CD8-positive, alpha-beta memory T cell (primary cell): ENCODE data around the gene NFASC. TPM values are rescaled to one million over a fixed set of nuclear protein-coding genes. Genes with fewer than 3 reads are reported as not detected.

ENCODE experiments used
- CTCF ChIA-PET: fragments of 350-600 bp; sonication (Branson Sonifier 250); formaldehyde crosslinking; loops from one replicate; lab custom pipeline; 2021; ENCODE audit warnings: antibody characterized with exemption; lab: Charles Lee
- POLR2A ChIA-PET: fragments of 350-600 bp; sonication (Branson Sonifier 250); formaldehyde crosslinking; loops from one replicate; lab custom pipeline; 2021; ENCODE audit warnings: antibody characterized with exemption; lab: Charles Lee
- DNase-seq, 5 donors: peaks; one replicate each; pipeline versions ENCODE4 v3.0.0 to v3.0.0-alpha.2; 2020 to 2022; ENCODE audit warnings: mixed read lengths in 1 of 5
- H3K27ac ChIP-seq: one replicate; pipeline ENCODE4 v1.7.0; 2013; ENCODE audit warnings: low read depth, mild to moderate bottlenecking, low read length, moderate library complexity
- H3K27me3 ChIP-seq: 2 replicates; pipeline ENCODE4 v1.7.0; 2013; ENCODE audit warnings: low read length, mild to moderate bottlenecking; ENCODE audit not compliant: insufficient read depth, poor library complexity, severe bottlenecking
- H3K36me3 ChIP-seq: 2 replicates; pipeline ENCODE4 v1.7.0; 2013; ENCODE audit warnings: mild to moderate bottlenecking, low read length, moderate library complexity; ENCODE audit not compliant: insufficient read depth
- H3K4me1 ChIP-seq: 2 replicates; pipeline ENCODE4 v1.7.0; 2013; ENCODE audit warnings: mild to moderate bottlenecking, low read length, moderate library complexity; ENCODE audit not compliant: insufficient read depth
- H3K4me3 ChIP-seq: 2 replicates; pipeline ENCODE4 v1.7.0; 2013; ENCODE audit warnings: mild to moderate bottlenecking, low read length
- H3K9me3 ChIP-seq: 2 replicates; pipeline ENCODE4 v1.7.0; 2013; ENCODE audit warnings: mild to moderate bottlenecking, low read length
- H3K27ac Mint-ChIP-seq, 8 donors: one replicate each; pipeline ENCODE4 v1.8.0; 2020 to 2021; ENCODE audit warnings: mixed read lengths in 8 of 8, mild to moderate bottlenecking in 6 of 8, inconsistent platforms in 3 of 8, moderate library complexity in 3 of 8
- H3K27me3 Mint-ChIP-seq, 2 donors: one replicate each; pipeline ENCODE4 v1.8.0; 2020 to 2021; ENCODE audit warnings: mixed read lengths in 2 of 2, mild to moderate bottlenecking in 1 of 2, moderate library complexity in 1 of 2
- H3K36me3 Mint-ChIP-seq, 3 donors: one replicate each; pipeline ENCODE4 v1.8.0; 2020 to 2021; ENCODE audit warnings: mixed read lengths in 3 of 3, inconsistent platforms in 1 of 3, mild to moderate bottlenecking in 1 of 3
- H3K4me1 Mint-ChIP-seq, 3 donors: one replicate each; pipeline ENCODE4 v1.8.0; 2020 to 2021; ENCODE audit warnings: mixed read lengths in 3 of 3, inconsistent platforms in 1 of 3, mild to moderate bottlenecking in 1 of 3
- H3K4me3 Mint-ChIP-seq, 7 donors: one replicate each; pipeline ENCODE4 v1.8.0; 2020 to 2021; ENCODE audit warnings: mixed read lengths in 7 of 7, mild to moderate bottlenecking in 6 of 7, moderate library complexity in 4 of 7, inconsistent platforms in 2 of 7
- H3K9me3 Mint-ChIP-seq, 5 donors: one replicate each; pipeline ENCODE4 v1.8.0; 2020 to 2022; ENCODE audit warnings: mixed read lengths in 5 of 5, mild to moderate bottlenecking in 3 of 5, moderate library complexity in 2 of 5, inconsistent platforms in 1 of 5
- polyA plus RNA-seq: library from polyadenylated mRNA; unstranded; fragments of 300-500 nt; fragmentation: Illumina TruSeq; gene quantifications from one replicate; pipeline ENCODE4 v1.2.3, GENCODE V29; 2021
- total RNA-seq, 2 experiments: library from RNA; stranded (reverse); gene quantifications; one replicate each; pipeline ENCODE4 v1.2.3, GENCODE V29; 2021

NFASC gene
- total and polyA plus RNA-seq, 3 experiments from 2014 or later: 0.11 to 0.16 TPM; not detected in 1

DNA sequence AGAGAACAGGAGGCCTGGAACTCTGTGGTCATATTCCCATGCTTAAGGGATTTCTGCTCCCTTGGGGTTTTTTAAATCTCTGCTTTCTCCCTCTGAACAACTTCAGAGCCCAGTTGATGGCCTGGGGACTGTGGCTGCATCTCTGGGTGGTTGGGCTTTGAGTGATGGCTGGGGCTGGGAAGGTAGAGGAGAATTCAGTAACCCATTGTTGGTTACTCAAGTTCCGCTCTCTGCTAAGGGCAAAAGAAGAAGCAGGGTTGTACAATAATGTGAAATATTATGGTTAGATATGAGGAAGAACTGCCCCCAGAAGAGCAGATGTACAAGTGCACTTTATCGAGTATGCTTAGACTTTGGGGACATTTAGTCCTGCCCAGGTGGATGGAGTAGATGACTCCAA lies 100.3 kb downstream of the NFASC start:
- Mint-ChIP-seq H3K4me3 (no peak overlapping the region), H3K27ac (no peak overlapping the region), H3K27me3 (peaks cover 7 to 54% of the 10 kb centered on the region in 2 donors), H3K9me3 (no peaks in the 10 kb centered on the region), H3K36me3 (no peaks in the 10 kb centered on the region), H3K4me1 (no peaks in the 10 kb centered on the region)
- no peaks in the 10 kb centered on the region for H3K36me3 ChIP-seq
- no peaks in the 10 kb centered on the region for H3K4me1 ChIP-seq
- CTCF ChIA-PET: no interaction called here
- DNase-seq: no peak
- no peaks in the 10 kb centered on the region for H3K9me3 ChIP-seq
- H3K4me3 ChIP-seq: no peak overlapping the region
- H3K27ac ChIP-seq: no peak overlapping the region
- POLR2A ChIA-PET: no interaction called here
- no peaks in the 10 kb centered on the region for H3K27me3 ChIP-seq

DNA sequence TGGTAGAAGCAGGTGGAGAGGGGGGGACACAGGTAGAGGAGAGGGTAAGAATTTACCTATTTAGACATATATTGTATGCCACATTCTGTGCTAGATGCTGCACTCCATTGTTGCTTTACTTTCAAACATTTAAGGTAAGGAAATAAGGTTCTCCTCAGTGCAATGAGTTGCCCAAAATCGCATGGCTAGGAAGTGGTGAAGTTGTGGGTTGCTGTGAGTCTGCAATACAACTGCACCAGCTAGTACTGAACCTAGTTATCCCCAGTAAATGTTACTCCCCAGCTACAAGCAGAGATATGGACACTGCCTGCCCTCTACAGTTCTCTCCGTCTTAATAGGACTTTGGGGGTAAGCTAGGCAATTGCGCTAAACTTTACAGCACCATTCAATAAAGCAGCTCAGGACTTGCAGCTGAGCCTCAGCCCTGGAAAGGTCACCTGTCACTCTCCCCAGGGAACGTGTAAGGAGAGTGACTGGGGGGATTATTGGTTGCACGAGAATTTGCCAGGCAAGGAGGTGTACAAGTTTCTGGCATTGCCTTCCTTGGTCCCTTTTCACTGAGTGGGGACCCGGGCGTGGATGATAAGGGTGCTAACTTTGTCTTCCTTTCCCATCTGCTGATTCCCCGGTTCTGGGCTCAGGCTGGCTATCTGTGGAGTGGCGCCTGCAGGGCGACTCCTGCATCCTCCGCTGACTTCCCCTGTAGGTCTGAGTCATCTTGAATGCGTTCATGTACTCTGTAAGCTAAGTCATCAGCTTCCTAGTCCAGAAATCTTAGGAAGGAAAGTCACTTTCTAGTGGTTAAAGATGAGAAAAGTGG lies 101.1 kb downstream of the NFASC start:
- no peaks in the 10 kb centered on the region for H3K9me3 Mint-ChIP-seq
- no peak for DNase-seq
- H3K27me3 Mint-ChIP-seq: peaks cover 6 to 61% of the 10 kb centered on the region in 2 donors
- CTCF ChIA-PET: interaction anchor here (0.9 kb wide), 1 partner anchor 283 kb away, joined by 3 read pairs; no protein-coding TSS in a partner anchor
- Histone ChIP-seq H3K27ac (no peak overlapping the region), H3K36me3 (no peaks in the 10 kb centered on the region), H3K27me3 (no peaks in the 10 kb centered on the region), H3K9me3 (no peaks in the 10 kb centered on the region), H3K4me1 (no peaks in the 10 kb centered on the region), H3K4me3 (no peak overlapping the region)
- H3K4me3 Mint-ChIP-seq: no peak overlapping the region
- POLR2A ChIA-PET: interaction anchor here (0.5 kb wide), 1 partner anchor 425 kb away, joined by 3 read pairs; no protein-coding TSS in a partner anchor
- H3K36me3 Mint-ChIP-seq: no peaks in the 10 kb centered on the region
- no peaks in the 10 kb centered on the region for H3K4me1 Mint-ChIP-seq
- no peak overlapping the region for H3K27ac Mint-ChIP-seq

DNA sequence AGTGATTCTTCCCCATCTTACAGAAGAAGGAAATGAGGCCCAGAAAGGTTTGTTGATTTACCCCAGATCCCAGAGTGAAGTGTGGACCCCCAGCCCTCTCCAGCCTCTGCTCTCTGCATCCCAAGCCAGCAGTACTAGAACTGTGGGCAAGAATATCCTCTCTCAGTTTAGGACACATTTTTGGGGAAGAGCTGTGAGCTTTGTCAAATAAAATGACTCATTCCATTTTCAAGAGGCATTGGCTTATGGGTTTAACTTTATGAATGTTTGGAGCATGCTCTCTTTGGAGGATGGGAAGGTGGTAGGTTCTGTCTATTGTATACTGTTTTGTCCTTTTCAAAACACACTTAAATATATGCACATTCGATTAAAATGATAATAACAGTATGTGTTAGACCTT lies 101.8 kb downstream of the NFASC start:
- ChIA-PET POLR2A (no interaction called here), CTCF (interaction anchor here (0.9 kb wide), 1 partner anchor 283 kb away, joined by 3 read pairs; no protein-coding TSS in a partner anchor)
- H3K27ac Mint-ChIP-seq: no peak overlapping the region

DNA sequence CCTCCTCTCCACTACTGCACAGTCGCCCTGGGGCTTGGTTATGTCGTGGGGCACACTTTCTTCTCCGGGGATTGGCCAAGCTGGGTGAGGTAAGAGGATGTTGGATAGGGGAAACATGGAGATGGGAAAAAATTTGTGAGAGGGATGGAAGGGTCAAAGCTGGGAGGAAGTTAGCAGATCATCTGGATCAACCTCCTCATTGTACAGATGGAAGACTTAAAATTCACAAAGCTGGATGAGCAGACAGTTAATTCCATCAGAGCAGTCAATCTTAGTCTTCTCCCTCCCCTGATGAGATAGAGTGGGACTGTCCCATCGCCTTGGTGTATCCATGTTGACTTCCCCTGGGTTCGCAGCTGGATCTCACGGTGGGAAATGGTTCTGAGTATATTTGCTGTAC lies 102.8 kb downstream of the NFASC start:
- H3K4me1 Mint-ChIP-seq: no peaks in the 10 kb centered on the region
- H3K27ac ChIP-seq: no peak overlapping the region
- no peak overlapping the region for H3K4me3 Mint-ChIP-seq
- H3K27me3 Mint-ChIP-seq: peaks cover 9 to 58% of the 10 kb centered on the region in 2 donors
- no peak overlapping the region for H3K4me3 ChIP-seq
- DNase-seq: no peak
- H3K27me3 ChIP-seq: no peaks in the 10 kb centered on the region
- H3K4me1 ChIP-seq: no peaks in the 10 kb centered on the region
- ChIA-PET CTCF (interaction anchor here (0.8 to 4.9 kb wide), 4 partner anchors 11 to 283 kb away, joined by 3 to 30 read pairs (median 4); no protein-coding TSS in a partner anchor), POLR2A (no interaction called here)
- no peaks in the 10 kb centered on the region for H3K9me3 ChIP-seq
- H3K27ac Mint-ChIP-seq: peak overlapping the region in 1 of 8 donors; percentile 59
- no peaks in the 10 kb centered on the region for H3K36me3 Mint-ChIP-seq
- no peaks in the 10 kb centered on the region for H3K9me3 Mint-ChIP-seq
- no peaks in the 10 kb centered on the region for H3K36me3 ChIP-seq

More for the DNA sequence above, 101.8 kb downstream of the NFASC start:
- Histone ChIP-seq H3K36me3 (no peaks in the 10 kb centered on the region), H3K4me1 (no peaks in the 10 kb centered on the region), H3K27ac (no peak overlapping the region), H3K4me3 (no peak overlapping the region), H3K9me3 (no peaks in the 10 kb centered on the region), H3K27me3 (no peaks in the 10 kb centered on the region)
- H3K4me1 Mint-ChIP-seq: no peaks in the 10 kb centered on the region
- DNase-seq: no peak
- H3K27me3 Mint-ChIP-seq: peaks cover 8 to 60% of the 10 kb centered on the region in 2 donors
- no peaks in the 10 kb centered on the region for H3K9me3 Mint-ChIP-seq
- H3K4me3 Mint-ChIP-seq: no peak overlapping the region
- H3K36me3 Mint-ChIP-seq: no peaks in the 10 kb centered on the region

DNA sequence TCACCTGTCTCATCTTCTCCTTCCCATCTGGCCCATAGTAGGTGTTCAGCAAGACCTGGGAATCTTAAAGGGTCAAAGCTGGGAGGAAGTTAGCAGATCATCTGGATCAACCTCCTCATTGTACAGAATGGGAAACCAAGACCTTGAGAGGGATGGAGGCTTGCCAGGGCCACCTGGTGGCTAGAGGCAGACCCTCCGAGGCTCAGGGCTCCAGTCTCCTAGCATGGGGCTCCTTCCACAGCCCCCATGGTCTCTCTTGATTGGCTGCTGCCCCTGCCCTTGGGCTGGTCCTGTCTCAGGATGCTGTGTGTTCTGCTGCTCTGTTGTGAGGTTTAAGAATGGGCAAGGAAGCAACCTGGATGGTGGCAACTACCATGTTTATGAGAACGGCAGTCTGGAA lies 103.7 kb downstream of the NFASC start:
- no peaks in the 10 kb centered on the region for H3K4me1 ChIP-seq
- H3K9me3 ChIP-seq: no peaks in the 10 kb centered on the region
- no peak overlapping the region for H3K4me3 Mint-ChIP-seq
- H3K27me3 Mint-ChIP-seq: peaks cover 5 to 54% of the 10 kb centered on the region in 2 donors
- no peak overlapping the region for H3K27ac Mint-ChIP-seq
- H3K4me1 Mint-ChIP-seq: no peaks in the 10 kb centered on the region
- H3K36me3 ChIP-seq: no peaks in the 10 kb centered on the region
- POLR2A ChIA-PET: no interaction called here
- no peaks in the 10 kb centered on the region for H3K27me3 ChIP-seq
- no peak overlapping the region for H3K4me3 ChIP-seq
- DNase-seq: no peak
- no peaks in the 10 kb centered on the region for H3K36me3 Mint-ChIP-seq
- no peaks in the 10 kb centered on the region for H3K9me3 Mint-ChIP-seq
- CTCF ChIA-PET: interaction anchor here (1.0 to 4.9 kb wide), 3 partner anchors 12 to 282 kb away, joined by 3 to 30 read pairs (median 5); no protein-coding TSS in a partner anchor
- no peak overlapping the region for H3K27ac ChIP-seq

DNA sequence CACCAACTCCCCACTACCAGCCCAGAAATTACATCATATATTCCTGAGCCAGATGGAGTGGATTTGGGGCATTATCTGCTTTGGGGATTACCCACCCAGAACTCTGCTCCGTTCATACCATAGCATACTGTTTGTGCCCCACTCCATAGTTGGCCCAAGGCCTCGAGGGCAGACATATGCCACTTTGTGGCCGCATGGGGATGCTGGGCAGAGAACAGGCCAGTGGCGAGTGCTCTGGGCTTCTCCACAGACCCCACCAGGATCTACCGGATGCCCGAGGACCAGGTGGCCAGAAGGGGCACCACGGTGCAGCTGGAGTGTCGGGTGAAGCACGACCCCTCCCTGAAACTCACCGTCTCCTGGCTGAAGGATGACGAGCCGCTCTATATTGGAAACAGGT lies 104.4 kb downstream of the NFASC start:
- Mint-ChIP-seq H3K4me1 (no peaks in the 10 kb centered on the region), H3K27ac (no peak overlapping the region), H3K27me3 (peaks cover 5 to 52% of the 10 kb centered on the region in 2 donors), H3K36me3 (no peaks in the 10 kb centered on the region), H3K4me3 (no peak overlapping the region), H3K9me3 (no peaks in the 10 kb centered on the region)
- DNase-seq: peak in 1 of 5 donors; percentile 12
- no peaks in the 10 kb centered on the region for H3K9me3 ChIP-seq
- H3K4me1 ChIP-seq: no peaks in the 10 kb centered on the region
- CTCF ChIA-PET: interaction anchor here (0.7 to 4.9 kb wide), 6 partner anchors 10 to 297 kb away, joined by 3 to 30 read pairs (median 3); no protein-coding TSS in a partner anchor
- no peaks in the 10 kb centered on the region for H3K36me3 ChIP-seq
- H3K27ac ChIP-seq: no peak overlapping the region
- H3K4me3 ChIP-seq: no peak overlapping the region
- H3K27me3 ChIP-seq: no peaks in the 10 kb centered on the region
- POLR2A ChIA-PET: no interaction called here

DNA sequence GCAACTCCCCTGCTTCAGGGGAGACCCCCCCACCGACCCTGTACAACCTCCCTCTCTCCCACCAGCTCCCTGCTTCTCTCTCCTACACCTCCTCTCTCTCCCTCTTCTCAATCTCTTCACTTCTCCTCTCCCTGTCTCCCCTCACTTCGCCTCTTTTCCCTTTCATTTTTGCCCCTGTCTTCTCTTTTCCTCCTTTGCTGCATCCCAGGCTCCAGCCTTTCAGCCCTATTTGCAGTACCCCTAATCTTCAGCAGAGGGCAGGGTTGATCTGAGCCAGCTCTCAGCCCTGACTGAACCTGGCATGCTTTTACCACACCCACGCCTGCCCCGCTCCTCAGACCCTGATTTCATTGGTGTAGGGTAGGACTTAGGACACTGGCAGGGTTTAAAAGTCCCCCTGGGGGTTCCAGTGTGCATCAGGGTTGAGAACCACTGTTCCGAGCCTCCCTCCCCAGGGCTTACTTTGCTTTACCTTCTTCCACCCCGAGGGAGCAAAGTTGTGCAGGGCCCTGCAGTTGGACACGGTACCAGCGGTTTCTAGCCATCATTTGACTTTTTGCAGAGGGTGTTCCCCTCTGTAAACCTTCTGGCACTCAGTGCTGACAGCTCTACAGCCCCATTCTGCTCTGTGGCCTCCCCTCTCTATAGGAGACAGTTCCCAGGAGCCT lies 105.0 kb downstream of the NFASC start:
- Mint-ChIP-seq H3K4me3 (no peak overlapping the region), H3K4me1 (no peaks in the 10 kb centered on the region), H3K27me3 (peaks cover 7 to 51% of the 10 kb centered on the region in 2 donors), H3K27ac (no peak overlapping the region), H3K36me3 (no peaks in the 10 kb centered on the region), H3K9me3 (no peaks in the 10 kb centered on the region)
- Histone ChIP-seq H3K9me3 (no peaks in the 10 kb centered on the region), H3K4me3 (no peak overlapping the region), H3K27ac (no peak overlapping the region), H3K27me3 (no peaks in the 10 kb centered on the region), H3K4me1 (no peaks in the 10 kb centered on the region), H3K36me3 (no peaks in the 10 kb centered on the region)
- CTCF ChIA-PET: interaction anchor here (0.7 to 4.9 kb wide), 8 partner anchors 9 to 296 kb away, joined by 3 to 30 read pairs (median 3); no protein-coding TSS in a partner anchor
- peak in 3 of 5 donors; percentile 9 to 41 (median 12) for DNase-seq
- POLR2A ChIA-PET: no interaction called here

DNA sequence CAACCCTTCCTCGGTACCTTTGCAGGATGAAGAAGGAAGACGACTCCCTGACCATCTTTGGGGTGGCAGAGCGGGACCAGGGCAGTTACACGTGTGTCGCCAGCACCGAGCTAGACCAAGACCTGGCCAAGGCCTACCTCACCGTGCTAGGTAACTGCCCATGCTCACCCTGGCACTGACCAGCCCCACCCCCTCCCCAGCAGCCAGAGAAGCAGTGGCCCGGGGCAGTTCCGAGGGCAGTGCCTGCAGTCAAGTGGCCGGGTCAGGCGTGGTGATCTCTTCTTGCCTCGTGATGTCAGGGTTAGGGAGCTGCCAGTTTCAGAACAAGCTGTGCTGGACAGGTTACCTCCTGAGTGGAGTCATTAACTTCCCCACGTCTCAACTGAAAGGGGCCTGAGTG lies 106.0 kb downstream of the NFASC start:
- Histone ChIP-seq H3K36me3 (no peaks in the 10 kb centered on the region), H3K9me3 (no peaks in the 10 kb centered on the region), H3K4me3 (no peak overlapping the region), H3K4me1 (no peaks in the 10 kb centered on the region), H3K27me3 (peaks cover 6% of the 10 kb centered on the region), H3K27ac (no peak overlapping the region)
- no peaks in the 10 kb centered on the region for H3K9me3 Mint-ChIP-seq
- no peak overlapping the region for H3K4me3 Mint-ChIP-seq
- ChIA-PET CTCF (interaction anchor here (1.0 to 4.9 kb wide), 5 partner anchors 11 to 283 kb away, joined by 3 to 30 read pairs (median 3); no protein-coding TSS in a partner anchor), POLR2A (no interaction called here)
- H3K27ac Mint-ChIP-seq: no peak overlapping the region
- no peaks in the 10 kb centered on the region for H3K4me1 Mint-ChIP-seq
- H3K36me3 Mint-ChIP-seq: no peaks in the 10 kb centered on the region
- peaks cover 11 to 54% of the 10 kb centered on the region in 2 donors for H3K27me3 Mint-ChIP-seq
- DNase-seq: no peak
